Measurements from ENCODE around the gene SNCB.

GRCh38 chr5:176627582-176627981, 2.8 kb downstream of the SNCB start:
- no peak for TF ChIP-seq CTCF (conservative IDR thresholded peaks at IDR 0.05; ENCODE audit: low read depth, low read length)
- no peak for TF ChIP-seq EZH2 (IDR thresholded peaks at IDR 0.05; ENCODE audit: low read length, unreplicated experiment)

Measured in PC-3 (cell line).